Mucosa of descending colon (tissue), 3 donors: Measurements from ENCODE around the gene IL1RAPL2. TPM values are rescaled to one million over a fixed set of nuclear protein-coding genes. Genes with fewer than 3 reads are reported as not detected.
"Not testable (repeated sequence)": the region's sequence is repeated elsewhere in the genome, so short reads cannot be mapped to it uniquely, and the experiment has no call there.

Source experiments
- ATAC-seq: fragments of 200-7000 bp; cut with Tn5 transposase; one replicate; pipeline ENCODE4 v1.9.1; 2020; ENCODE audit warnings: mild to moderate bottlenecking, moderate library complexity
- DNase-seq, 3 donors: peaks; one replicate each; pipeline ENCODE4 v3.0.0-alpha.2; 2020
- H3K36me3 ChIP-seq: fragments of 200-600 bp; one replicate; pipeline ENCODE4 v1.8.0; 2021; ENCODE audit warnings: low read depth, mild to moderate bottlenecking
- H3K4me1 ChIP-seq: fragments of 200-600 bp; one replicate; pipeline ENCODE4 v1.8.0; 2021; ENCODE audit warnings: low read depth, mild to moderate bottlenecking
- H3K4me3 ChIP-seq: fragments of 200-600 bp; one replicate; pipeline ENCODE4 v1.8.0; 2021; ENCODE audit warnings: mild to moderate bottlenecking
- H3K9me3 ChIP-seq: fragments of 200-600 bp; one replicate; pipeline ENCODE4 v1.8.0; 2021; ENCODE audit warnings: mild to moderate bottlenecking
- CTCF ChIP-seq: fragments of 200-600 bp; IDR thresholded peaks from one replicate; pipeline ENCODE4 v1.8.0; 2022; ENCODE audit warnings: antibody characterized with exemption, mild to moderate bottlenecking
- intact Hi-C, 2 donors: fragments of 100-400 bp; cut with DNase I in 1 of 2; cut with micrococcal nuclease in 1 of 2; formaldehyde crosslinking; loops; one replicate each; pipeline versions ENCODE4 v1.11.0 to v1.11.1; 2022; cut with DNase I, micrococcal nuclease
- total RNA-seq, 3 donors: library from RNA; stranded (reverse); fragmentation: NEBNext Ultra II Directional in 2 of 3; extraction: Animal tissue kit (Norgen Biotek cat#: 25700) in 2 of 3; gene quantifications; one replicate each; pipeline versions ENCODE4 v1.2.1 to v1.2.4, GENCODE V29; 2021 to 2023
- donor health status: DM: no; HTN: no; CAD: no; lungs with moderate emphysema.
- donor health status: DM: no; HTN: no; CAD: no.
- donor health status: DM: no; HTN: yes; CAD: no.

IL1RAPL2 gene
- total RNA-seq, 3 donors from 2014 or later: 0.19 TPM; not detected in 2

GRCh38 chrX:105098201-105098600 is 532.2 kb downstream of the IL1RAPL2 start:
- intact Hi-C loops: no loop called here
- H3K4me3 ChIP-seq: no peak overlapping the region
- H3K4me1 ChIP-seq: no peaks in the 10 kb centered on the region

GRCh38 chrX:105098812-105099211 is 532.8 kb downstream of the IL1RAPL2 start:
- H3K36me3 ChIP-seq: no peaks in the 10 kb centered on the region
- ATAC-seq (no peak), DNase-seq (no peak)
- intact Hi-C loops: no loop called here
- H3K9me3 ChIP-seq: no peaks in the 10 kb centered on the region
- no peak overlapping the region for H3K4me3 ChIP-seq
- no peaks in the 10 kb centered on the region for H3K4me1 ChIP-seq
- no peak for TF ChIP-seq CTCF

More at GRCh38 chrX:105098201-105098600, 532.2 kb downstream of the IL1RAPL2 start:
- ATAC-seq (no peak), DNase-seq (no peak)
- TF ChIP-seq CTCF: no peak
- Histone ChIP-seq H3K36me3 (no peaks in the 10 kb centered on the region), H3K9me3 (no peaks in the 10 kb centered on the region)

GRCh38 chrX:105101378-105101777 is 535.4 kb downstream of the IL1RAPL2 start:
- ATAC-seq: no peak
- no peaks in the 10 kb centered on the region for H3K36me3 ChIP-seq
- no peak overlapping the region for H3K4me3 ChIP-seq
- H3K4me1 ChIP-seq: no peaks in the 10 kb centered on the region
- intact Hi-C loops: no loop called here
- H3K9me3 ChIP-seq: no peaks in the 10 kb centered on the region
- DNase-seq: no peak
- TF ChIP-seq CTCF: no peak

- intact Hi-C loops: no loop called here
- no peak for DNase-seq
- Histone ChIP-seq H3K9me3 (no peaks in the 10 kb centered on the region), H3K4me1 (no peaks in the 10 kb centered on the region), H3K4me3 (no peak overlapping the region), H3K36me3 (no peaks in the 10 kb centered on the region)
- no peak for TF ChIP-seq CTCF
- ATAC-seq: no peak
Measured at GRCh38 chrX:105109936-105110335, 543.9 kb downstream of the IL1RAPL2 start.

GRCh38 chrX:105114554-105115130 is 548.6 kb downstream of the IL1RAPL2 start:
- Histone ChIP-seq H3K4me1 (no peaks in the 10 kb centered on the region), H3K4me3 (no peak overlapping the region), H3K36me3 (no peaks in the 10 kb centered on the region), H3K9me3 (no peaks in the 10 kb centered on the region)
- TF ChIP-seq CTCF: no peak
- DNase-seq: no peak
- ATAC-seq: no peak
- intact Hi-C loops: no loop called here

GRCh38 chrX:105115596-105116320 is 549.8 kb downstream of the IL1RAPL2 start:
- H3K36me3 ChIP-seq, H3K4me3 ChIP-seq, H3K9me3 ChIP-seq, DNase-seq, intact Hi-C loops, H3K4me1 ChIP-seq, ATAC-seq: not testable (repeated sequence)
